GM13976 (cell line): ENCODE results near the gene CHD1.

ENCODE experiments used
- DNase-seq: peaks from one replicate; pipeline ENCODE4 v3.0.0; 2012; ENCODE audit warnings: low spot score
- in situ Hi-C: fragments of 300-500 bp; cut with MboI; formaldehyde crosslinking; loops from one replicate; pipeline ENCODE4 v1.12.0; 2022; ENCODE audit warnings: low sequenced_read_pairs, mixed read lengths, inconsistent platforms; ENCODE audit not compliant: unreplicated experiment
- TF ChIP-seq, protein P1 (sequence below): IDR thresholded peaks from 2 replicates; pipeline ENCODE4 v1.5.1; 2012; ENCODE audit warnings: borderline replicate concordance, mild to moderate bottlenecking; ENCODE audit not compliant: insufficient read depth; ENCODE audit errors: extremely low read depth, missing control alignments, control extremely low read depth

Gene CHD1

DNA sequence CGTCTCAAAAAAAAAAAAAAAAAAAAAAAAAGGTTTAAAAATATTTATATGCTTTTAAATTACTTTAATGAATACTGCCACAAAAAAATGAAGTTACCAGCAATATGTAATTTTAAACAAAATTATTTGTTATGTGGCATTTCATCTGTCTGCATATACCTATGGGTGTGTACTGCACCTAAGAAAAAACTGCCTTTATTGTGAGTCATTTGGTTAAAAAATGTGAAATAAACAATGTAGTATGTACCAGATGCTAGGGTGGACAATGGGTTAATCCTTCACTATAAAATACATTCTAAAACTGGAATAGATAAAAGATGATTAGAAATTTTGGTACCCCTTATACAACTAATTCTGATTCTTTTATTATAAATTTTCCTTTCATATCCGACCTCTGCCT is 12.3 kb downstream of the CHD1 start:
- in situ Hi-C loops, result no loop called here
- TF ChIP-seq, protein P1, sequence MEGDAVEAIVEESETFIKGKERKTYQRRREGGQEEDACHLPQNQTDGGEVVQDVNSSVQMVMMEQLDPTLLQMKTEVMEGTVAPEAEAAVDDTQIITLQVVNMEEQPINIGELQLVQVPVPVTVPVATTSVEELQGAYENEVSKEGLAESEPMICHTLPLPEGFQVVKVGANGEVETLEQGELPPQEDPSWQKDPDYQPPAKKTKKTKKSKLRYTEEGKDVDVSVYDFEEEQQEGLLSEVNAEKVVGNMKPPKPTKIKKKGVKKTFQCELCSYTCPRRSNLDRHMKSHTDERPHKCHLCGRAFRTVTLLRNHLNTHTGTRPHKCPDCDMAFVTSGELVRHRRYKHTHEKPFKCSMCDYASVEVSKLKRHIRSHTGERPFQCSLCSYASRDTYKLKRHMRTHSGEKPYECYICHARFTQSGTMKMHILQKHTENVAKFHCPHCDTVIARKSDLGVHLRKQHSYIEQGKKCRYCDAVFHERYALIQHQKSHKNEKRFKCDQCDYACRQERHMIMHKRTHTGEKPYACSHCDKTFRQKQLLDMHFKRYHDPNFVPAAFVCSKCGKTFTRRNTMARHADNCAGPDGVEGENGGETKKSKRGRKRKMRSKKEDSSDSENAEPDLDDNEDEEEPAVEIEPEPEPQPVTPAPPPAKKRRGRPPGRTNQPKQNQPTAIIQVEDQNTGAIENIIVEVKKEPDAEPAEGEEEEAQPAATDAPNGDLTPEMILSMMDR, result no peak

DNA sequence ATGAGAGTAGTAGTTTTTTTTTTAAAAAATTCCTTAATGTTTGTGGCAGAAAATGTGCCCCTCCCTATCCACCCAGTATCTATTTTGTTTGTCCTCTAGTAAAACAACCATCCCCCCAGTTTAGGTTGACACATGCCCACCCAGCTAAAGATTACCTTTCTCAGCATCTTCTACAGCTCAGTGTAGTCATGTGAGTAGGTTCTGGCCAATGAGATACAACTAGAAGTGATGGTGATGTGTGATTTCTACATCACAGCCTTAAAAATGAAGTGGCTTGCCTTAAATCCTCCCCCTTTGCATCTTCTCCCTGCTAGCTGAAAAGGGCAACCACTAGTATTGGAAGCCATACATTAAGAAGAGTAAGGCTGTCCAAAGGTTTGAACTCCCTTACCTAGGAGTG is 14.9 kb downstream of the CHD1 start:
- in situ Hi-C loops, result loop anchor here (5.0 kb wide), 1 partner anchor 118 kb away; no protein-coding TSS in a partner anchor
- TF ChIP-seq, protein P1, result no peak
- no peak for DNase-seq

More for the DNA sequence above, 12.3 kb downstream of the CHD1 start:
- DNase-seq, result no peak

DNA sequence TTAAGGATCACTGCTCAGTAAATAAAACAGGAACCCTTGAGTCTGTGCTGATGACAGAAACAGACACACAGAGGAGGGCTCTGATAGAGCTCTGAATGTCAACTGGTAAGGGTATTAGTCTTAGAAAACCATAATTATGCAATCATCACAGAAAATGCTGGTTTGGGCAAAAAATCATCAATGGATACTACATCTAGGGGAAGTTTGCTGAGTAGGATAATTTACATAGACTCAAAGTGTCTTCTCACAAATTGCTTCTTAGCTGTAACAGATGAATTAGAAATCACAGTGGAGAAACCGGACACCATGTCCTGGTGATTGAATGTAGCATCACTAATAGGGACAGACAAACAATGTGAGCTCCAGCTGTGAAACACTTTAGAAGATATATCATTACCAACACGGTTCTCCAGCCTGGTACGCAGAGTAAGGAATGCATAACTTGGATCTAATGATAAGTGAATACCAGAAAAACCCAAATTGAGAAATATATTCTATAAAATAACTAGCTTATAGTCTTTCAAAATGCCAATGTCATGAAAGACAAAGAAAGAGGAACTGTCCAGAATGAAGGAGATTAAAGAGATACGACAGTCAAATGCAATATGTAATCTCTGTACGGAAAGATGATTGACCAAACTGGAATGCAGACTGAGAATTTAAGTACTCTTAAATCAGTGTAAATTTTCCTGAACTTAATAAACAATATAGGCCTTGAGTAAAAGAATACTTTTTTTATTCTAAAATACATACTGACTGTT is 17.3 kb downstream of the CHD1 start:
- in situ Hi-C loops, result loop anchor here (5.0 kb wide), 1 partner anchor 121 kb away; no protein-coding TSS in a partner anchor
- no peak for DNase-seq
- TF ChIP-seq, protein P1, result no peak

DNA sequence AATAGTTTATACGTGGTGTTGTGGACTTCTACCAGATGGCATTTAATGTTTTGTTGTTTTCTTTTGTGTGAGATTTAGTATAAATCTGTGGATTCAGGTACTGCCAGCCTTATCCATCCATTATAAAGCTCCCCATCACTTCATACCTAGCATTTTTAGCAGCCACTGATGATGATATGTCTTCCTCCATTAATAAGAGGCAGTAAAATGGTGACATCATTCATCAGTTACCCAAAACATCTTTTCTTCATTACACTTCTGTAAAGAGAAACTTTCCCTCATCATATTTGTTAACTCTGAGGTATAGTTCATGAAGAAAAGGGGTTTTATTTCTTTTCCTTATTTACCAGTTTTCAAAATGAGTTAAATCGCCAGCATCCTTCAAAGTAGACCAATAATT is 19.4 kb downstream of the CHD1 start:
- no peak for DNase-seq
- TF ChIP-seq, protein P1, result no peak
- in situ Hi-C loops, result no loop called here

GRCh38 chr5:98907951-98908350 is 20.9 kb downstream of the CHD1 start:
- TF ChIP-seq, protein P1, result no peak
- in situ Hi-C loops, result no loop called here
- no peak for DNase-seq

GRCh38 chr5:98906756-98907355 is 22.0 kb downstream of the CHD1 start:
- in situ Hi-C loops, result no loop called here
- no peak for DNase-seq
- TF ChIP-seq, protein P1, result no peak
